Keratinocyte (primary cell): ENCODE results near the gene BTRC. TPM values are rescaled to one million over a fixed set of nuclear protein-coding genes. Genes with fewer than 3 reads are reported as not detected.

ENCODE experiments used
- DNase-seq: peaks from one replicate; pipeline ENCODE4 v3.0.0-alpha.2; 2011; ENCODE audit warnings: low read depth, missing footprints, low spot score
- FAIRE-seq: peaks from 2 replicates; lab custom pipeline; 2011; peaks lifted over from hg19 to GRCh38; lab: Jason Lieb, UNC
- H2AFZ ChIP-seq: 2 replicates; pipeline ENCODE4 v1.6.0; 2012; ENCODE audit warnings: low read length, control low read depth, inconsistent platforms; ENCODE audit not compliant: control insufficient read depth
- H3K27ac ChIP-seq: 2 replicates; pipeline ENCODE4 v1.5.1; 2011; ENCODE audit warnings: low read length; ENCODE audit not compliant: control insufficient read depth, insufficient read depth
- H3K27me3 ChIP-seq: 3 replicates; pipeline ENCODE4 v1.6.0; 2011; ENCODE audit warnings: low read length; ENCODE audit not compliant: control insufficient read depth, insufficient read depth; ENCODE audit errors: extremely low read depth
- H3K36me3 ChIP-seq, 2 experiments: 2 replicates in 1 of 2; 3 replicates in 1 of 2; pipeline ENCODE4 v1.5.1; 2011; ENCODE audit warnings: low read length in 2 of 2, mild to moderate bottlenecking in 1 of 2; ENCODE audit not compliant: control insufficient read depth in 2 of 2, insufficient read depth in 2 of 2; ENCODE audit errors: extremely low read depth in 1 of 2
- H3K4me1 ChIP-seq: 3 replicates; pipeline ENCODE4 v1.5.1; 2011; ENCODE audit warnings: low read length; ENCODE audit not compliant: control insufficient read depth, insufficient read depth; ENCODE audit errors: extremely low read depth
- H3K4me2 ChIP-seq: 3 replicates; pipeline ENCODE4 v1.6.0; 2011; ENCODE audit warnings: low read depth, low read length; ENCODE audit not compliant: control insufficient read depth, insufficient read depth; ENCODE audit errors: extremely low read depth
- H3K4me3 ChIP-seq, 3 experiments: fragments of 200-600 bp in 1 of 3; sonication (generic) in 1 of 3; 2 replicates in 2 of 3; 3 replicates in 1 of 3; pipeline ENCODE4 v1.5.1; 2011 to 2016; ENCODE audit warnings: low read length in 3 of 3, mild to moderate bottlenecking in 3 of 3, control low read depth in 2 of 3, inconsistent platforms in 1 of 3, low read depth in 1 of 3, mixed read lengths in 1 of 3, mixed run types in 1 of 3, moderate library complexity in 1 of 3; ENCODE audit not compliant: control insufficient read depth in 2 of 3, insufficient read depth in 2 of 3; ENCODE audit errors: extremely low read depth in 1 of 3
- H3K79me2 ChIP-seq: 2 replicates; pipeline ENCODE4 v1.6.0; 2012; ENCODE audit warnings: low read length; ENCODE audit not compliant: control insufficient read depth, insufficient read depth
- H3K9ac ChIP-seq: 3 replicates; pipeline ENCODE4 v1.6.0; 2011; ENCODE audit warnings: low read length; ENCODE audit not compliant: control insufficient read depth, insufficient read depth; ENCODE audit errors: extremely low read depth
- H3K9me1 ChIP-seq: 3 replicates; pipeline ENCODE4 v1.6.0; 2011; ENCODE audit warnings: low read length; ENCODE audit not compliant: control insufficient read depth, insufficient read depth; ENCODE audit errors: extremely low read depth
- H3K9me3 ChIP-seq: 2 replicates; pipeline ENCODE4 v1.5.1; 2012; ENCODE audit warnings: low read depth, low read length; ENCODE audit not compliant: control insufficient read depth
- H4K20me1 ChIP-seq: 3 replicates; pipeline ENCODE4 v1.6.0; 2011; ENCODE audit warnings: low read length; ENCODE audit not compliant: control insufficient read depth, insufficient read depth; ENCODE audit errors: extremely low read depth
- CTCF ChIP-seq, 3 experiments: IDR thresholded peaks in 1 of 3; conservative IDR thresholded peaks in 1 of 3; optimal IDR thresholded peaks in 1 of 3; 2 replicates in 2 of 3; 3 replicates in 1 of 3; pipeline versions ENCODE3 to v1.5.1; 2011; ENCODE audit warnings: low read length in 3 of 3, mild to moderate bottlenecking in 3 of 3, moderate library complexity in 2 of 3, control low read depth in 1 of 3, inconsistent platforms in 1 of 3; ENCODE audit not compliant: insufficient read depth in 2 of 3; ENCODE audit errors: extremely low read depth in 1 of 3
- EZH2 ChIP-seq: IDR thresholded peaks from one replicate; pipeline ENCODE4 v1.6.1; 2012; ENCODE audit warnings: inconsistent platforms, mild to moderate bottlenecking, low read length, moderate library complexity
- dilution Hi-C: fragments of 300-500 bp; cut with MboI; formaldehyde crosslinking; loops from one replicate; pipeline ENCODE4 v1.7.0; 2020; ENCODE audit warnings: low sequenced_read_pairs; ENCODE audit not compliant: extremely low pct_ligation_motif_present
- polyA plus RNA-seq, 5 experiments: library from polyadenylated mRNA; depleted of rRNA in 3 of 5; stranded (reverse) in 3 of 5; stranded (forward) in 1 of 5; unstranded in 1 of 5; fragments of >200 nt; gene quantifications; 1 replicate in 1 of 5; 2 replicates in 3 of 5; 3 replicates in 1 of 5; pipeline versions ENCODE4 v1.2.1 to v1.2.3, GENCODE V29; 2011 to 2012; ENCODE audit warnings: missing spikeins in 2 of 5, low read depth in 1 of 5, low replicate concordance in 1 of 5

BTRC gene
- polyA plus RNA-seq, 1 donor (not counting 4 experiments of a cell fraction or from before 2014, with no cell fraction given): 21.7 TPM

- dilution Hi-C loops: no loop called here
- H3K9me1 ChIP-seq: no peaks in the 10 kb centered on the region
- H3K36me3 ChIP-seq: no peaks in the 10 kb centered on the region
- H3K9ac ChIP-seq: no peak overlapping the region
- H4K20me1 ChIP-seq: no peaks in the 10 kb centered on the region
- no peak overlapping the region for H3K4me2 ChIP-seq
- no peaks in the 10 kb centered on the region for H3K9me3 ChIP-seq
- no peaks in the 10 kb centered on the region for H3K4me1 ChIP-seq
- H3K27me3 ChIP-seq: no peaks in the 10 kb centered on the region
- TF ChIP-seq CTCF (optimal IDR thresholded peaks at IDR 0.05 in 1 of 3, IDR thresholded peaks at IDR 0.05 in 1 of 3, conservative IDR thresholded peaks at IDR 0.05 in 1 of 3; ENCODE audit: extremely low read depth in 1 of 3, insufficient read depth in 2 of 3, low read length in 3 of 3) (no peak), EZH2 (no peak)
- no peak overlapping the region for H3K4me3 ChIP-seq
- no peak overlapping the region for H3K27ac ChIP-seq
- H2AFZ ChIP-seq: no peak overlapping the region
- H3K79me2 ChIP-seq: no peaks in the 10 kb centered on the region
- no peak for FAIRE-seq
- no peak for DNase-seq
Observed at GRCh38 chr10:101466016-101466912, 112.3 kb downstream of the BTRC start.

DNA sequence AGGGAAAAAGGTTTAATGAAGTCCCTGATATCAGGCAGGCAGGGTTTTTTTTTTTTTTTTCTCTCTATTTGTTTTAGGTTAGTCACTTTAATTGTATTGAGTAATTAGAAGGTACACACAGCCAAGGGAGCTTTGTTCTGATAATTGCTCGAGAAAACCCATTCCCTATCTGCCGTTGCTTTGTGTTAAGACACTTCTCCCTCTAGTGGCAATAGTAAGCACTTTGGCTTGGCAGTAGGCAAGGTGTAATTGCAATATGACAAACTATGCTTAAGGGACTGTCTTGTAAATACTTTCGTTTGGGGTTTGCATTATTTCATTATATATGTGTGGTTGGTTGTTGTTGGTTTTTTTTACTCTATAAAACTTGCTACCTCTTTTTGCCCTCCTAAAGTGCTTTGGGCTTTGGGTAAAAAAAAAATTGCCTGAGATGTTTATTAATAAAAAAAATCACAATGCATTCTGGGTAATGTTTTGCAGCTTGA lies 113.4 kb downstream of the BTRC start:
- Histone ChIP-seq H4K20me1 (no peaks in the 10 kb centered on the region), H2AFZ (no peak overlapping the region), H3K79me2 (no peaks in the 10 kb centered on the region), H3K27ac (no peak overlapping the region), H3K9me3 (no peaks in the 10 kb centered on the region), H3K9ac (no peak overlapping the region), H3K36me3 (no peaks in the 10 kb centered on the region), H3K4me2 (peak overlapping the region; percentile 50), H3K9me1 (no peaks in the 10 kb centered on the region), H3K27me3 (no peaks in the 10 kb centered on the region), H3K4me3 (no peak overlapping the region), H3K4me1 (no peaks in the 10 kb centered on the region)
- TF ChIP-seq EZH2: no peak
- peak; percentile 65 to 89 (median 78) for TF ChIP-seq CTCF (optimal IDR thresholded peaks at IDR 0.05 in 1 of 3, IDR thresholded peaks at IDR 0.05 in 1 of 3, conservative IDR thresholded peaks at IDR 0.05 in 1 of 3; ENCODE audit: extremely low read depth in 1 of 3, insufficient read depth in 2 of 3, low read length in 3 of 3)
- dilution Hi-C loops: no loop called here
- FAIRE-seq (peak; percentile 69), DNase-seq (peak; percentile 61)
